ENCODE data around the gene PPDPF. TPM values are rescaled to one million over a fixed set of nuclear protein-coding genes. Genes with fewer than 3 reads are reported as not detected.

The PPDPF gene
- total and polyA plus RNA-seq, 2 of the 8 experiments (the other 6 are each of a cell fraction or from before 2014, with no cell fraction given): 30.5 to 138 TPM

GRCh38 chr20:63557481-63557891 is 36.9 kb downstream of the PPDPF start (continued):
- TF ChIP-seq SIX5 (IDR thresholded peaks at IDR 0.05; ENCODE audit: low read depth, low read length) (no peak), CHD7 (IDR thresholded peaks at IDR 0.05; ENCODE audit: insufficient replicate concordance, low read length) (no peak), E2F6 (IDR thresholded peaks at IDR 0.05) (no peak), SRF (IDR thresholded peaks at IDR 0.05; ENCODE audit: low read depth, low read length) (no peak)

Measured in H1 (cell line).